Measurements from ENCODE around the gene EPAS1.

The EPAS1 gene

DNA sequence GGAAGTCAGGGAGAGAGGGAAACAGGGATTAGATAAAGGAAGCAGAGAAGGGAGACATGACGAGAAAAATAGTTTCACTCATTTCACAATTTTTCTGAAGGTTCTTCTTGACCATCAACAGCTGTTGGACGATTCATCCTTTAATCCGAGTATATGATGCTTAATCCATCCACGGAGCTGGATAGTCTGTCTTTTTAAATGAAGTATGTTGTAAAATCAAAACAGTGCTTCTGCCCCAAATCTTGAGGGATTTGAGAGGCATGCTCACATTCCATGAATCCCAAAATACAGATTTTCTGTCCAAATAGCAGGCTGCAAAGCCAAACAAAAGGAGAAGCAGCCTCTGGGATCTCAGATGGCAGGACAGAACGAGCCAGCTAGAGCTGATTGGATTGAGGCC is 47.5 kb downstream of the EPAS1 start:
- H3K27ac ChIP-seq, result no peak overlapping the region
- TF ChIP-seq ZFX (IDR thresholded peaks at IDR 0.05), result no peak
- TF ChIP-seq, protein P1, sequence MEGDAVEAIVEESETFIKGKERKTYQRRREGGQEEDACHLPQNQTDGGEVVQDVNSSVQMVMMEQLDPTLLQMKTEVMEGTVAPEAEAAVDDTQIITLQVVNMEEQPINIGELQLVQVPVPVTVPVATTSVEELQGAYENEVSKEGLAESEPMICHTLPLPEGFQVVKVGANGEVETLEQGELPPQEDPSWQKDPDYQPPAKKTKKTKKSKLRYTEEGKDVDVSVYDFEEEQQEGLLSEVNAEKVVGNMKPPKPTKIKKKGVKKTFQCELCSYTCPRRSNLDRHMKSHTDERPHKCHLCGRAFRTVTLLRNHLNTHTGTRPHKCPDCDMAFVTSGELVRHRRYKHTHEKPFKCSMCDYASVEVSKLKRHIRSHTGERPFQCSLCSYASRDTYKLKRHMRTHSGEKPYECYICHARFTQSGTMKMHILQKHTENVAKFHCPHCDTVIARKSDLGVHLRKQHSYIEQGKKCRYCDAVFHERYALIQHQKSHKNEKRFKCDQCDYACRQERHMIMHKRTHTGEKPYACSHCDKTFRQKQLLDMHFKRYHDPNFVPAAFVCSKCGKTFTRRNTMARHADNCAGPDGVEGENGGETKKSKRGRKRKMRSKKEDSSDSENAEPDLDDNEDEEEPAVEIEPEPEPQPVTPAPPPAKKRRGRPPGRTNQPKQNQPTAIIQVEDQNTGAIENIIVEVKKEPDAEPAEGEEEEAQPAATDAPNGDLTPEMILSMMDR (conservative IDR thresholded peaks at IDR 0.05), result no peak

DNA sequence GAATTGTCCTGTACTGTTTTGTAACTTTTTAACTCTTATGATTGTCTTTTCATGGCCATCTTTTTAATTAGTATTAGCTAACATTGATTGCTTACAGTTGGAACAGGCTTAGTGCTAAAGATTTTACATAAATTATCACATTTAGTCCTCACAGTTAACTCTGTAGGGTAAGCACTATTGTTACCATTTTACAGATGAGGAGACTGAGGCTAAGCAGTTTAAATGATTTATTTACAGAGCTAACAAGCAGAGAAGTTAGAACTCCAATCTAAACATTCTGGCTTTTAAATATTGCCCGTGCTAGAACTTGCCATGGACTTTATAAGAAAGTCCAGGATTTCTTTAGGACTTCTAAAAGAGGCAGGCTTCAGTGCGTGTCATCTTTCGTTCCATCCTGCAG is 48.6 kb downstream of the EPAS1 start:
- TF ChIP-seq, protein P1 (conservative IDR thresholded peaks at IDR 0.05), result no peak
- no peak for TF ChIP-seq ZFX (IDR thresholded peaks at IDR 0.05)
- H3K27ac ChIP-seq, result no peak overlapping the region

DNA sequence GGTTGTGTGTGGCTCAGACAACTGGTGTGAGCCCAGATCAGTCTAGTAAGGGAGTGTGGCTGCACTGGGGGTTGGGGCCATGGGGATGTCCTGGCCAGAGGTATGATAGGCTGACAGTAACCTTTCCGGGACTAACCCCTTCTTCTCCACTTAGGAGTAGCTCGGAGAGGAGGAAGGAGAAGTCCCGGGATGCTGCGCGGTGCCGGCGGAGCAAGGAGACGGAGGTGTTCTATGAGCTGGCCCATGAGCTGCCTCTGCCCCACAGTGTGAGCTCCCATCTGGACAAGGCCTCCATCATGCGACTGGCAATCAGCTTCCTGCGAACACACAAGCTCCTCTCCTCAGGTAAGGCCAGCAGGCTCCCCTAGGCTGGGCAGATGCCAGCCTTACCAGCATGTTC is 49.5 kb downstream of the EPAS1 start:
- H3K27ac ChIP-seq, result no peak overlapping the region
- TF ChIP-seq, protein P1 (conservative IDR thresholded peaks at IDR 0.05), result no peak
- no peak for TF ChIP-seq ZFX (IDR thresholded peaks at IDR 0.05)

DNA sequence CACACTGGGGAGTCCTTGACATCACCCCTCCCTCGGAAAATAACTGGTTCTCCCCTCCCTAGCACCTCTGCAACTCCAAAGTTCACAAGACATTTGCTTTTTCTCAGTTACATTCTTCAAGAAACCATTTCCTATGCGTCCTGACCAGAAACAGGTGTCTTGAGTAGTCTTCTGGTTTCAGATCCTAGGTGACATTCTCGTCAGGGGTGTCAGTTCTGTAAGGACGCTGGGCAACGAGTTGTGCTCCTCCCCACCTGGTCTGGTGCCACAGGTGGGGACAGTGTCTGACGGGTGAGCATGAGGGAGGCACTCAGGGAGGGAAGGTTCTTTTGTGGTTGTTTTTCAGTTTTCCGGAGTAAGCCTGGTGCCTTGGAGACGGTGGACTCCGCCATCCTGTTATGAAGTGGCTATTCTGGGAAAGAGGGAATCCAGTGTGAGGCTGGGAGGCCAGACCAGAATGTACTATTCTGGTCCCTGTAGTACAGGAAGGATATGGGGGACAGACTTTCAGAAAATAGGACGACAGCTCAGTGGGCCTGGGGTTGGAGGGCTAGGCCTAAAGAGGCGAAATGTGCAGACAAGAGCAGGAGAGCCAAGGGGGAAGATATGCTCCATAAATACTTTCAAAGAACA is 50.6 kb downstream of the EPAS1 start:
- no peak overlapping the region for H3K27ac ChIP-seq
- TF ChIP-seq, protein P1 (conservative IDR thresholded peaks at IDR 0.05), result no peak
- TF ChIP-seq ZFX (IDR thresholded peaks at IDR 0.05), result no peak

DNA sequence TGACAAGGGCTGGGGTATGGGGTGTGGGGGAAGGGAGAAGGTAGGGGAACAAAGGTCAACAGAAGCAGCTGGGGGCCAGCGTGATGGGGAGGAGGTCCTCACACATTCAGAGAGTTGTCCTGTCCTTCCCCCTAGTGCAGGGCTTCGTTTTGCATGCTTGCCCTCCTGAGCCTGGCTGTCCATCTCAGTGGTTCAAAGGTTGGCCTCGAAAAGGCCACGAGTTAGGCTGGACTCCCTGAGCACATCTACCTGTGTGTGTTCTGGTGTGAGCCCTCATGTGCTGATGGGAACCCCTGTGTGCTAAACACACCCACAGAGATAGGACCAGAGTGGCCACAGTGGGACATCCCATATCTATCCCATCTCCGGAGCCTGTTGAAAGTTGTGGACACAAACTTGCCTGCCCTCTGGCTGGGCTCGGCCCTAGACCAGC is 51.9 kb downstream of the EPAS1 start:
- TF ChIP-seq, protein P1 (conservative IDR thresholded peaks at IDR 0.05), result no peak
- TF ChIP-seq ZFX (IDR thresholded peaks at IDR 0.05), result no peak
- H3K27ac ChIP-seq, result no peak overlapping the region

DNA sequence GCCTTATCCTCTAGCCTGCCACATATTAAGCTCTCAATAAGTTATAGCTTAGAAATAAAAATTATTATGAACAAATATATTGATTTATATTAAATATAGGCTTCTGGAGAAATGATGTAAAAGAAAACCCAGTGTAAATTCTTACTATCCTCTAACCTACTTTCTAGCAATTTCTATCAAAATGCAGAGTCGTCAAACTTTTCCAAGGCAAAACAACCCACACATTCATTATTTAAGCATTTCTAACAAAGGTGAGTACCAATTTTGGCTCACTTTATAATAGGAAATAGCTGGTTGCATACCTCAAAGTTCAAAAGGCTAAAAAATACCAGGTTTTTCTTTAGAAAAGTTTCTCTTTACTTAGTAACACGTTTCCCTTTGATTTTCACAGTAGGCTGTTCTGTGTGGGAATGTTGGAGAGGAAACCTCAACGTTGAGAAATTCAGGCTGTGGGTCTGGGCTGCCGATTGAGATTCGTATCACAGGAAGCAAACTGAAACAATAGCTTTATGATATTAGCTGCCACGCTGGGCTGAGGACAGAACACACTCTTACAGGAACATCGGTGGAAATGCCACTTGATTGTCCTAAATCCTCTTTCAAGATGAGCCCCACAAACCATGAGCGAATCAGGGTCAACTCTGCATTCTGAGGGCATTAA is 53.0 kb downstream of the EPAS1 start:
- H3K27ac ChIP-seq, result no peak overlapping the region
- no peak for TF ChIP-seq ZFX (IDR thresholded peaks at IDR 0.05)
- TF ChIP-seq, protein P1 (conservative IDR thresholded peaks at IDR 0.05), result no peak

DNA sequence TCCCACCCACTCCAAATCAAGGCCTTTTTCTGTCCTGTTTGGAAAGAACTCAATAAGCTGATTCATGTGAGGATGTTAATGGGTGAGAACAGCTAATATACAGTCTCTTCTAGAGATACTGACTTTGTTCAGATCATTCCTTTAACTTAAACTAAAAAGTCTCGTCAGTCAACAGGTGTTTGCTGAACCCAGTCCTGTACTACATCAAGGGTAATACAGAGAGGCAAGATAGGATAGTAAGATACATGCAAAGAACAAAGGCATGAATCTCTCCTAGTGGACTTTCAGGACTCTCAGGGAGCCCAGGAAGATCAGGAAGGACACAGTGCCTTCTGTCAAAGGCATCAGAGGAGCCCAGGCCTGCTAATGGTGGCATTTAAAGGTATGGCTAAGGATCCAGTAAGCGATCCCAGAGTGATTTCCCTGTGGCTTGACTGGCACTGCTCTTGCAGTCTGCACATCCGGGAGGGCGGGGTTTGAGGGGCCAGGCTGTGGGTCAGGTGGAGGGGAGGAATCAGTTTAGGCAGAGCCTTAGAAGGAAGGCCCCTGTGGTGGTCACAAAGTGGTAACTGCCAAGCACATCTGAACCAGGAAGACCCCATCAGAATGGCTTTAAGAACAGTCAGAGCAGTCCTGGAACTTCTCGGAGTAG is 54.0 kb downstream of the EPAS1 start:
- H3K27ac ChIP-seq, result no peak overlapping the region
- no peak for TF ChIP-seq ZFX (IDR thresholded peaks at IDR 0.05)
- TF ChIP-seq, protein P1 (conservative IDR thresholded peaks at IDR 0.05), result no peak
